Thoracic aorta (tissue), 2 donors: Measurements from ENCODE around the gene CTNNA2. TPM values are rescaled to one million over a fixed set of nuclear protein-coding genes. Genes with fewer than 3 reads are reported as not detected.

ENCODE experiments used
- ATAC-seq: fragments of 150-250 bp; one replicate; pipeline ENCODE4 v1.8.0; 2017; ENCODE audit warnings: low read depth; ENCODE audit not compliant: insufficient number of reproducible peaks, low FRiP score
- DNase-seq: peaks from one replicate; pipeline ENCODE4 v3.0.0-alpha.2; 2020; ENCODE audit warnings: low spot score
- H3K27ac ChIP-seq, 2 donors: fragments of 200-600 bp; sonication (generic); 1 replicate in 1 of 2; 2 replicates in 1 of 2; pipeline ENCODE4 v1.5.1; 2016; ENCODE audit warnings: mild to moderate bottlenecking in 2 of 2, moderate library complexity in 2 of 2
- H3K27me3 ChIP-seq: fragments of 200-600 bp; sonication (generic); replicated peaks from 2 replicates; pipeline ENCODE4 v1.6.0; 2016; ENCODE audit warnings: mild to moderate bottlenecking; ENCODE audit not compliant: insufficient read depth
- H3K36me3 ChIP-seq: fragments of 200-600 bp; sonication (generic); one replicate; pipeline ENCODE4 v1.5.1; 2016
- H3K4me1 ChIP-seq, 2 donors: fragments of 200-600 bp; sonication (generic); 1 replicate in 1 of 2; 2 replicates in 1 of 2; pipeline versions ENCODE4 v1.5.1 to v1.6.0; 2016; ENCODE audit warnings: low read depth in 2 of 2, mild to moderate bottlenecking in 1 of 2; ENCODE audit not compliant: control insufficient read depth in 1 of 2
- H3K4me3 ChIP-seq: fragments of 200-600 bp; sonication (generic); 2 replicates; pipeline ENCODE4 v1.5.1; 2016; ENCODE audit warnings: mild to moderate bottlenecking
- H3K9me3 ChIP-seq: fragments of 200-600 bp; sonication (generic); 2 replicates; pipeline ENCODE4 v1.5.1; 2016
- total RNA-seq, 2 donors: library from RNA; depleted of rRNA; stranded (reverse); fragments of >200 nt; gene quantifications; one replicate each; pipeline versions ENCODE4 v1.1.0 to v1.2.3, GENCODE V29; 2016
- TF ChIP-seq, protein P1 (sequence below): fragments of 200-600 bp; sonication (generic); IDR thresholded peaks from one replicate; pipeline ENCODE4 v1.5.1; 2019; ENCODE audit warnings: antibody characterized with exemption

The CTNNA2 gene
- total RNA-seq, 2 donors from 2014 or later, result not detected

DNA sequence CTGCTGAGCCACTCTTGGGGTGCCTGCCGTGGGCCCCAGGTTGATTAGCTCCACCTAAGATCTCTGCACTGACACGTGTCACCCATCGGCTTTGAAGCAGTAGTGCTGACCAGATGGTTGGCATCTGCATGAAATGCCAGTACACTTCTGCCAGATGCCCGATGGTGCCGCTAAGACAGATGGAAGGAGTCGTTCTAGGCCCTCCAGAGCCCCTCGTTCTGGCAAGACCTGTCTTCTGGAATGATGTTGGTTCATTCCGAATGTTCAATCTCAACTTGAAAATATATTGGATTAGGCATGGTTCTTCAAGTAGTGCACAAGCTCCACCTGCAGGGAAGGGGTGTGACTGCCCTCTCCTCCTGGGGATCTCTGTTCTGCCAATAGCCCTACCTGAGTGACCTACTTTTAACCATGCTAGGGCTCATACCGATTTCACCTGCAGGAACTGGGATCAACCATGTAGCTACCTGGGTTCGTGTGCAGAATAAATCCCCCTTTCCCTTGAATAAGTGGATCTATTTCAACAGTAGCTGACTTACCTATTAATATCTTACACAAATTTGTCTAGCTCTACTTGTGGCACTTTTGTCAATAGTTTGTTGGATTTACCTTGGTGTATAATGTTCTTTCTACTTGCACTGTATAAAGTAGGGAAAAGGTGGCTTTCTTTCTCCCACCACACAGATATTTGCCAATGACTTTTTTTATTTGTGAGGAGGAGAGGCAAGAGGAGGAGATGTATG, 342.6 kb downstream of the CTNNA2 start:
- TF ChIP-seq, protein P1, sequence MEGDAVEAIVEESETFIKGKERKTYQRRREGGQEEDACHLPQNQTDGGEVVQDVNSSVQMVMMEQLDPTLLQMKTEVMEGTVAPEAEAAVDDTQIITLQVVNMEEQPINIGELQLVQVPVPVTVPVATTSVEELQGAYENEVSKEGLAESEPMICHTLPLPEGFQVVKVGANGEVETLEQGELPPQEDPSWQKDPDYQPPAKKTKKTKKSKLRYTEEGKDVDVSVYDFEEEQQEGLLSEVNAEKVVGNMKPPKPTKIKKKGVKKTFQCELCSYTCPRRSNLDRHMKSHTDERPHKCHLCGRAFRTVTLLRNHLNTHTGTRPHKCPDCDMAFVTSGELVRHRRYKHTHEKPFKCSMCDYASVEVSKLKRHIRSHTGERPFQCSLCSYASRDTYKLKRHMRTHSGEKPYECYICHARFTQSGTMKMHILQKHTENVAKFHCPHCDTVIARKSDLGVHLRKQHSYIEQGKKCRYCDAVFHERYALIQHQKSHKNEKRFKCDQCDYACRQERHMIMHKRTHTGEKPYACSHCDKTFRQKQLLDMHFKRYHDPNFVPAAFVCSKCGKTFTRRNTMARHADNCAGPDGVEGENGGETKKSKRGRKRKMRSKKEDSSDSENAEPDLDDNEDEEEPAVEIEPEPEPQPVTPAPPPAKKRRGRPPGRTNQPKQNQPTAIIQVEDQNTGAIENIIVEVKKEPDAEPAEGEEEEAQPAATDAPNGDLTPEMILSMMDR, result no peak
- no peak overlapping the region for H3K27ac ChIP-seq
- ATAC-seq, result no peak

DNA sequence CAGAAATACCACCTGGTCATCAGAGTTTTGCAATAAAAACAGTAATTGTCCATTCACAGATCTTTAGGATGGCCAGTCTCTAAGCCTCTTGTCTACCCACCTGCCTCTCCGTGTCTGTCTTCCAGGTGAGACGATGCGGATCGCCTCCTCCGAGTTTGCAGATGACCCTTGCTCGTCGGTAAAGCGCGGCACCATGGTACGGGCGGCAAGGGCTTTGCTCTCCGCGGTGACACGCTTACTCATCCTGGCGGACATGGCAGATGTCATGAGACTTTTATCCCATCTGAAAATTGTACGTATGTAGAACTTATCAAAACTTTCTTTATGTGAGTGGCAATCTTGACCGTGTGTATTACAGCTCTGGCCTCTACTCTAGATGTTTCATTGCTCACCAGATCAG, 345.0 kb downstream of the CTNNA2 start:
- H3K4me1 ChIP-seq, result no peaks in the 10 kb centered on the region
- no peaks in the 10 kb centered on the region for H3K27me3 ChIP-seq
- no peaks in the 10 kb centered on the region for H3K9me3 ChIP-seq
- H3K4me3 ChIP-seq, result no peak overlapping the region
- TF ChIP-seq, protein P1, result no peak
- no peak for ATAC-seq
- no peaks in the 10 kb centered on the region for H3K36me3 ChIP-seq
- DNase-seq, result no peak
- H3K27ac ChIP-seq, result no peak overlapping the region

More for the DNA sequence above, 342.6 kb downstream of the CTNNA2 start:
- no peak for DNase-seq
- Histone ChIP-seq H3K9me3 (no peaks in the 10 kb centered on the region), H3K4me1 (no peaks in the 10 kb centered on the region), H3K36me3 (no peaks in the 10 kb centered on the region), H3K27me3 (no peaks in the 10 kb centered on the region), H3K4me3 (no peak overlapping the region)

DNA sequence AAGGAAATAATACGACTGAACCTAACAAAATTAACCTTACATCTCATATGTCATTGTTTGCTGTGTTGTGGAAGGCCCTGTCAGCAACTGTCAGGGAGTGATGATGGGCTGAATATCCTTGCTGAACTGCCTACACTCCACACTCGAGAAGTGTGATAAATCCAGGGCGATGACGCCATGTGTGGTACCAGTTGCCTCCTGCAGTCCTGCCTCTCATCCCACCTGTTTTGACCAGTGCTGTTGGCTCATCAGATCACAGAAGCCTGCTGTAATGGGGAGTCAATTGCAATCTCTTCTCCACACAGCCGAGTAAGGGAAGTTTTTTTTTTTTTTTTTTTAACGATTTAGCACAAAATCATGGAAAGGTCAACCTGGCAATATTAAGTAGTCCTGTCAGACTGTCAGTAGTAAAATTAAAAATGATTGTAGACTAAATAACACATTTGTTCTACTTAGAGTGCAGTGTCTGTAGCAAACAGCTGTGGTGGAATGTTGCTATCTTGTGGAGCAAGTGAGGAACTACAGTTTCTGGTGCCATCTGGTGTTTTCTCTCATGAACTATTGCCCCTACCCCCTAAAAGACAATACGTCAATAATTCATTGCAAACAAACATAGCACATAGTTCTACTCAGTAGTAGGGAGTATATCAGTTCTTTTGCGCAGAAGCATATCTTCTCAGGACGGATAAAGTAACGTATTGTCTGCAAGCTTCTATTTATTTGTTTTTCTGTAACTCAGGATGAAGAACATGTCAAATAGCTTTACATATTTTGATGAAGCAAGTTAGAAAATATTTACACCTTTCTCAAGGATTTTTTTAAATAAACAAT, 347.6 kb downstream of the CTNNA2 start:
- ATAC-seq, result no peak
- Histone ChIP-seq H3K4me1 (no peaks in the 10 kb centered on the region), H3K9me3 (no peaks in the 10 kb centered on the region), H3K27ac (no peak overlapping the region), H3K36me3 (no peaks in the 10 kb centered on the region), H3K27me3 (no peaks in the 10 kb centered on the region), H3K4me3 (no peak overlapping the region)
- no peak for DNase-seq
- TF ChIP-seq, protein P1, result no peak

GRCh38 chr2:79861059-79861374, 348.2 kb downstream of the CTNNA2 start:
- no peak overlapping the region for H3K27ac ChIP-seq
- H3K36me3 ChIP-seq, result no peaks in the 10 kb centered on the region
- no peaks in the 10 kb centered on the region for H3K4me1 ChIP-seq
- ATAC-seq (no peak), DNase-seq (no peak)
- H3K9me3 ChIP-seq, result no peaks in the 10 kb centered on the region
- TF ChIP-seq, protein P1, result no peak
- H3K27me3 ChIP-seq, result no peaks in the 10 kb centered on the region
- H3K4me3 ChIP-seq, result no peak overlapping the region

DNA sequence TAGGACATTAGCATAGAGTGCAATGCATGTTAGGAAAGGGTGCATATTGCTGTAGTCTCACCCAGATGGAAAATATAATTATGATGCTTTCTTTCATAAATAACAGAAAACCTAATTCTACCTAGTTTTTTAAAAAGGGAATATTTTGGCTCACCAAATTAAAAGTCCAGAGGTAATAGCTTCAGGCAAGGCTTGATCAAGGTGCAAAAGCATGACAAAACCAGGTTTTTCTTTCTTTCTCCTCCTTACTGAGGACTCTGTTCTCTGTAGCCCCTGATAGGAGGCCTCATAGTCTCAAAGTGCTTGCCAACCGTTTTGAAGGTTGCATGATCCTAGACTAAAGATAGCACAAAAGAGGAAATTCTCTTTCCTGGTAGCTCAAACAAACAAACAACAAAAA, 349.9 kb downstream of the CTNNA2 start:
- no peaks in the 10 kb centered on the region for H3K27me3 ChIP-seq
- no peak overlapping the region for H3K4me3 ChIP-seq
- H3K27ac ChIP-seq, result no peak overlapping the region
- no peaks in the 10 kb centered on the region for H3K9me3 ChIP-seq
- H3K36me3 ChIP-seq, result no peaks in the 10 kb centered on the region
- H3K4me1 ChIP-seq, result no peaks in the 10 kb centered on the region
- ATAC-seq, result no peak
- DNase-seq, result no peak
- TF ChIP-seq, protein P1, result no peak
